H1 (cell line): ENCODE results near the gene MYOM1. TPM values are rescaled to one million over a fixed set of nuclear protein-coding genes. Genes with fewer than 3 reads are reported as not detected.

Experiments
- CTCF ChIA-PET: fragments of 300-600 bp; sonication (Branson Sonifier 250); formaldehyde crosslinking; loops from one replicate; lab custom pipeline; 2021; ENCODE audit not compliant: partially characterized antibody; lab: Charles Lee
- POLR2A ChIA-PET: fragments of 300-600 bp; sonication (Branson Sonifier 250); formaldehyde crosslinking; loops from one replicate; lab custom pipeline; 2021; ENCODE audit warnings: inconsistent platforms; ENCODE audit not compliant: partially characterized antibody; lab: Charles Lee
- DNase-seq, 2 experiments: peaks; one replicate each; pipeline versions ENCODE4 v3.0.0 to v3.0.0-alpha.2; 2010 to 2022; ENCODE audit warnings: low spot score in 2 of 2, low read depth in 1 of 2, mixed read lengths in 1 of 2
- FAIRE-seq: peaks from 2 replicates; lab custom pipeline; 2011; peaks lifted over from hg19 to GRCh38; lab: Jason Lieb, UNC
- H2AFZ ChIP-seq: 2 replicates; pipeline ENCODE4 v1.8.1; 2012; ENCODE audit warnings: low read length, inconsistent platforms
- H2AK5ac ChIP-seq: 2 replicates; pipeline ENCODE4 v1.6.1; 2013; ENCODE audit warnings: low read depth, low read length
- H2BK120ac ChIP-seq: replicated peaks from 2 replicates; pipeline ENCODE3; 2013; ENCODE audit warnings: low read depth, low read length, inconsistent platforms
- H2BK12ac ChIP-seq: 2 replicates; pipeline ENCODE4 v1.6.1; 2013; ENCODE audit warnings: low read depth, low read length
- H2BK15ac ChIP-seq: 2 replicates; pipeline ENCODE4 v1.6.1; 2013; ENCODE audit warnings: low read length
- H2BK20ac ChIP-seq: 2 replicates; pipeline ENCODE4 v1.6.1; 2013; ENCODE audit warnings: low read length
- H2BK5ac ChIP-seq: 2 replicates; pipeline ENCODE4 v1.6.1; 2013; ENCODE audit warnings: low read depth, low read length
- H3K14ac ChIP-seq: 2 replicates; pipeline ENCODE4 v1.6.1; 2013; ENCODE audit warnings: inconsistent platforms; ENCODE audit not compliant: insufficient read length
- H3K18ac ChIP-seq: 2 replicates; pipeline ENCODE4 v1.6.1; 2013; ENCODE audit warnings: low read length; ENCODE audit errors: extremely low read depth
- H3K23ac ChIP-seq: 2 replicates; pipeline ENCODE4 v1.6.1; 2013; ENCODE audit warnings: inconsistent platforms; ENCODE audit not compliant: insufficient read length
- H3K23me2 ChIP-seq: 2 replicates; pipeline ENCODE4 v1.6.1; 2013; ENCODE audit warnings: low read depth, low read length
- H3K27ac ChIP-seq: 2 replicates; pipeline ENCODE4 v1.6.1; 2011; ENCODE audit warnings: low read depth, low read length, inconsistent platforms
- H3K27me3 ChIP-seq, 4 experiments: replicated peaks in 1 of 4; 1 replicate in 1 of 4; 2 replicates in 3 of 4; pipeline versions ENCODE4 v1.6.1 to v1.8.1; 2011 to 2013; ENCODE audit warnings: low read length in 3 of 4, mild to moderate bottlenecking in 3 of 4, inconsistent platforms in 2 of 4, mixed read lengths in 2 of 4, moderate library complexity in 1 of 4; ENCODE audit not compliant: control insufficient read depth in 3 of 4, insufficient read depth in 3 of 4; ENCODE audit errors: extremely low read depth in 1 of 4
- H3K36me3 ChIP-seq, 4 experiments: 2 replicates each; pipeline versions ENCODE4 v1.6.1 to v1.8.1; 2011 to 2013; ENCODE audit warnings: mild to moderate bottlenecking in 4 of 4, low read length in 3 of 4, moderate library complexity in 2 of 4, control low read depth in 1 of 4, inconsistent platforms in 1 of 4; ENCODE audit not compliant: insufficient read depth in 4 of 4, control insufficient read depth in 2 of 4
- H3K4ac ChIP-seq: replicated peaks from 2 replicates; pipeline ENCODE3; 2013; ENCODE audit warnings: low read length, low read depth, mixed read lengths, inconsistent platforms; ENCODE audit not compliant: insufficient read length
- H3K4me1 ChIP-seq, 4 experiments: replicated peaks in 1 of 4; 1 replicate in 1 of 4; 2 replicates in 3 of 4; pipeline versions ENCODE4 v1.6.1 to v1.8.1; 2011 to 2013; ENCODE audit warnings: low read length in 3 of 4, inconsistent platforms in 2 of 4, mixed read lengths in 1 of 4; ENCODE audit not compliant: insufficient read depth in 4 of 4, control insufficient read depth in 3 of 4
- H3K4me2 ChIP-seq, 2 experiments: 2 replicates each; pipeline versions ENCODE4 v1.6.1 to v1.8.1; 2011 to 2013; ENCODE audit warnings: low read depth in 2 of 2, low read length in 2 of 2, control low read depth in 1 of 2, inconsistent platforms in 1 of 2, mild to moderate bottlenecking in 1 of 2; ENCODE audit not compliant: insufficient read depth in 1 of 2
- H3K4me3 ChIP-seq, 4 experiments: fragments of 200-600, 300-600 bp in 1 of 4; sonication (generic), shearing (Covaris generic), sonication (Bioruptor Twin) in 1 of 4; 2 replicates each; pipeline versions ENCODE4 v1.5.1 to v1.8.1; 2011 to 2016; ENCODE audit warnings: low read length in 4 of 4, low read depth in 3 of 4, control low read depth in 2 of 4, inconsistent platforms in 2 of 4, mild to moderate bottlenecking in 2 of 4, mixed read lengths in 1 of 4, moderate library complexity in 1 of 4; ENCODE audit not compliant: insufficient read depth in 2 of 4; ENCODE audit errors: extremely low read depth in 1 of 4
- H3K56ac ChIP-seq: replicated peaks from 2 replicates; pipeline ENCODE3; 2013; ENCODE audit warnings: low read depth, mild to moderate bottlenecking, mixed read lengths, low read length, inconsistent platforms; ENCODE audit not compliant: insufficient read length
- H3K79me1 ChIP-seq: 2 replicates; pipeline ENCODE4 v1.6.1; 2013; ENCODE audit warnings: low read depth, low read length, control low read depth
- H3K79me2 ChIP-seq, 2 experiments: 2 replicates each; pipeline versions ENCODE4 v1.6.1 to v1.8.1; 2012 to 2013; ENCODE audit warnings: low read length in 2 of 2, mild to moderate bottlenecking in 2 of 2, inconsistent platforms in 1 of 2; ENCODE audit not compliant: insufficient read depth in 2 of 2, control insufficient read depth in 1 of 2
- H3K9ac ChIP-seq, 4 experiments: replicated peaks in 1 of 4; 1 replicate in 1 of 4; 2 replicates in 3 of 4; pipeline versions ENCODE4 v1.6.1 to v1.8.1; 2011 to 2013; ENCODE audit warnings: low read depth in 3 of 4, low read length in 3 of 4, control low read depth in 2 of 4, mild to moderate bottlenecking in 2 of 4, moderate library complexity in 2 of 4, inconsistent platforms in 1 of 4; ENCODE audit errors: extremely low read depth in 1 of 4
- H3K9me3 ChIP-seq, 2 experiments: 2 replicates each; pipeline versions ENCODE4 v1.6.1 to v1.8.1; 2012 to 2013; ENCODE audit warnings: mild to moderate bottlenecking in 2 of 2, moderate library complexity in 2 of 2, control low read depth in 1 of 2, inconsistent platforms in 1 of 2, low read depth in 1 of 2, low read length in 1 of 2, mixed read lengths in 1 of 2; ENCODE audit not compliant: insufficient read depth in 2 of 2
- H4K20me1 ChIP-seq, 2 experiments: replicated peaks in 1 of 2; 2 replicates each; pipeline versions ENCODE3 to v1.8.1; 2011 to 2013; ENCODE audit warnings: inconsistent platforms in 2 of 2, low read length in 2 of 2, mild to moderate bottlenecking in 1 of 2; ENCODE audit not compliant: insufficient read depth in 2 of 2, control insufficient read depth in 1 of 2
- H4K5ac ChIP-seq: 2 replicates; pipeline ENCODE4 v1.6.1; 2013; ENCODE audit warnings: low read length, low read depth, mixed read lengths, inconsistent platforms; ENCODE audit not compliant: insufficient read length
- H4K8ac ChIP-seq: 2 replicates; pipeline ENCODE4 v1.8.0; 2013; ENCODE audit warnings: mild to moderate bottlenecking, moderate library complexity, low read length, inconsistent platforms; ENCODE audit not compliant: insufficient read depth; ENCODE audit errors: extremely low read depth
- H4K91ac ChIP-seq: replicated peaks from 2 replicates; pipeline ENCODE3; 2013; ENCODE audit warnings: low read length, mixed read lengths, inconsistent platforms; ENCODE audit not compliant: insufficient read length
- BCL11A ChIP-seq, 2 experiments: IDR thresholded peaks; one replicate each; pipeline ENCODE4 v1.6.1; 2011; ENCODE audit warnings: low read depth in 2 of 2, low read length in 2 of 2, mild to moderate bottlenecking in 2 of 2
- CBX5 ChIP-seq: fragments of 300-800, 300-1000 bp; sonication (generic); IDR thresholded peaks from 2 replicates; pipeline ENCODE4 v1.7.1; 2016; ENCODE audit warnings: antibody characterized with exemption, low read length, low read depth
- CHD2 ChIP-seq: IDR thresholded peaks from 2 replicates; pipeline ENCODE4 v1.6.1; 2012; ENCODE audit warnings: low read length, improper control_type of control experiment
- EP300 ChIP-seq, 2 experiments: IDR thresholded peaks; 1 replicate in 1 of 2; 2 replicates in 1 of 2; pipeline ENCODE4 v1.6.1; 2011 to 2012; ENCODE audit warnings: low read depth in 2 of 2, low read length in 2 of 2, mild to moderate bottlenecking in 2 of 2, borderline replicate concordance in 1 of 2, inconsistent platforms in 1 of 2, moderate library complexity in 1 of 2
- GABPA ChIP-seq: IDR thresholded peaks from 2 replicates; pipeline ENCODE4 v1.6.1; 2011; ENCODE audit warnings: mild to moderate bottlenecking, low read length, moderate library complexity, borderline replicate concordance; ENCODE audit not compliant: insufficient read depth
- JUND ChIP-seq: IDR thresholded peaks from 2 replicates; pipeline ENCODE4 v1.6.1; 2011; ENCODE audit warnings: mild to moderate bottlenecking, improper control_type of control experiment, low read length
- MAX ChIP-seq: IDR thresholded peaks from 2 replicates; pipeline ENCODE4 v1.6.1; 2012; ENCODE audit warnings: inconsistent platforms
- POLR2A ChIP-seq, 2 experiments: IDR thresholded peaks; 1 replicate in 1 of 2; 2 replicates in 1 of 2; pipeline ENCODE4 v1.6.1; 2011; ENCODE audit warnings: low read depth in 2 of 2, low read length in 2 of 2, mild to moderate bottlenecking in 2 of 2; ENCODE audit errors: control extremely low read depth in 1 of 2
- RAD21 ChIP-seq, 2 experiments: IDR thresholded peaks in 1 of 2; conservative IDR thresholded peaks in 1 of 2; 2 replicates each; pipeline ENCODE4 v1.6.1; 2011; ENCODE audit warnings: low read depth in 2 of 2, low read length in 2 of 2, improper control_type of control experiment in 1 of 2, inconsistent platforms in 1 of 2, mild to moderate bottlenecking in 1 of 2, moderate library complexity in 1 of 2
- RNF2 ChIP-seq: fragments of 200-900, 300-1000 bp; sonication (generic); IDR thresholded peaks from 2 replicates; pipeline ENCODE4 v1.7.1; 2016; ENCODE audit warnings: borderline replicate concordance, low read depth, mild to moderate bottlenecking, antibody characterized with exemption, low read length; ENCODE audit not compliant: poor library complexity, severe bottlenecking; ENCODE audit errors: missing control alignments
- USF2 ChIP-seq: IDR thresholded peaks from 2 replicates; pipeline ENCODE4 v1.6.1; 2011; ENCODE audit warnings: low read length, improper control_type of control experiment
- WGBS, 2 experiments: shearing (Covaris generic) in 1 of 2; methylation state at CpG; one replicate each; pipeline versions ENCODE4 v1.1.6 to v1.1.7; 2013 to 2015; ENCODE audit warnings: low lambda C conversion rate in 2 of 2, mixed read lengths in 2 of 2, inconsistent platforms in 1 of 2, low coverage in 1 of 2, missing lambda C conversion rate in 1 of 2; ENCODE audit not compliant: insufficient replicate concordance in 2 of 2, insufficient coverage in 1 of 2, insufficient read length in 1 of 2; ENCODE audit errors: extremely low coverage in 1 of 2, missing lambda C conversion rate in 1 of 2; 5-methylcytosine and 5-hydroxymethylcytosine counted together
- polyA plus RNA-seq, 7 experiments: library from polyadenylated mRNA; depleted of rRNA in 3 of 7; stranded (reverse) in 5 of 7; unstranded in 2 of 7; fragments of >200 nt in 5 of 7; fragments of 200-250 nt in 2 of 7; gene quantifications; 1 replicate in 5 of 7; 2 replicates in 1 of 7; 4 replicates in 1 of 7; pipeline versions ENCODE4 v1.2.1 to v1.2.3, GENCODE V29; 2011 to 2013; ENCODE audit warnings: missing spikeins in 2 of 7, mixed read lengths in 2 of 7
- total RNA-seq: library from RNA; stranded (reverse); fragmentation: NEBNext Ultra II Directional; extraction: Animal tissue kit (Norgen Biotek cat#: 25700); gene quantifications from 2 replicates; pipeline ENCODE4 v1.2.1, GENCODE V29; 2021

The MYOM1 gene
- total and polyA plus RNA-seq, 2 of the 8 experiments (the other 6 are each of a cell fraction or from before 2014, with no cell fraction given), result 0.06 to 0.32 TPM

- no peaks in the 10 kb centered on the region for H3K79me2 ChIP-seq
- H2BK20ac ChIP-seq, result no peak overlapping the region
- H3K14ac ChIP-seq, result no peak overlapping the region
- no peaks in the 10 kb centered on the region for H3K36me3 ChIP-seq
- no peak for FAIRE-seq
- no peak overlapping the region for H2BK12ac ChIP-seq
- H2AK5ac ChIP-seq, result no peak overlapping the region
- CTCF ChIA-PET, result interaction anchor here (0.5 to 1.6 kb wide), 3 partner anchors 15 to 36 kb away, joined by 3 to 4 read pairs (median 4); no protein-coding TSS in a partner anchor
- no peak overlapping the region for H2BK120ac ChIP-seq
- WGBS, 2 experiments, result 85% methylated on average over 4 of the region's 4 CpGs; no CpG with 5 or more reads in 1 of the 2 experiments
- H2BK5ac ChIP-seq, result no peak overlapping the region
- no peak overlapping the region for H4K91ac ChIP-seq
- no peaks in the 10 kb centered on the region; a peak in 1 of 4 replicates for H3K9me3 ChIP-seq
- no peak overlapping the region for H4K5ac ChIP-seq
- no peak overlapping the region for H2AFZ ChIP-seq
- H3K4me2 ChIP-seq, result no peak overlapping the region
- no peak overlapping the region for H3K27ac ChIP-seq
- POLR2A ChIA-PET, result no interaction called here
- H3K4me1 ChIP-seq, result no peaks in the 10 kb centered on the region; a peak in 1 of 7 replicates
- H4K20me1 ChIP-seq, result no peaks in the 10 kb centered on the region
- no peak overlapping the region for H4K8ac ChIP-seq
- DNase-seq, result no peak
- H3K18ac ChIP-seq, result no peak overlapping the region
- H3K23me2 ChIP-seq, result no peaks in the 10 kb centered on the region
- no peak overlapping the region for H3K9ac ChIP-seq
- no peak overlapping the region for H3K4me3 ChIP-seq
- H3K79me1 ChIP-seq, result no peaks in the 10 kb centered on the region
- H3K56ac ChIP-seq, result no peak overlapping the region
- no peak overlapping the region for H3K4ac ChIP-seq
- H3K27me3 ChIP-seq, result no peaks in the 10 kb centered on the region
- H2BK15ac ChIP-seq, result no peak overlapping the region
- H3K23ac ChIP-seq, result no peak overlapping the region
- TF ChIP-seq RAD21 (IDR thresholded peaks at IDR 0.05 in 1 of 2, conservative IDR thresholded peaks at IDR 0.05 in 1 of 2; ENCODE audit: low read depth in 2 of 2, low read length in 2 of 2) (no peak), BCL11A (IDR thresholded peaks at IDR 0.05; ENCODE audit: low read depth in 2 of 2, low read length in 2 of 2) (no peak), RNF2 (no peak), JUND (no peak), CHD2 (no peak), MAX (no peak), POLR2A (IDR thresholded peaks at IDR 0.05; ENCODE audit: control extremely low read depth in 1 of 2, low read depth in 2 of 2, low read length in 2 of 2) (no peak), USF2 (no peak), GABPA (no peak), EP300 (IDR thresholded peaks at IDR 0.05; ENCODE audit: borderline replicate concordance in 1 of 2, low read depth in 2 of 2, low read length in 2 of 2) (no peak), CBX5 (no peak)
These were observed 9.8 kb downstream of the MYOM1 start for GRCh38 chr18:3209859-3210569.
